Erythroblast (primary cell): ENCODE measurements around the gene F11R.

Source experiments
- DNase-seq, 2 experiments: peaks; one replicate each; lab custom pipeline; 2025; lab: John Stamatoyannopoulos, UW
- GATA1 ChIP-seq: IDR thresholded peaks from 2 replicates; pipeline ENCODE4 v1.6.1; 2011; ENCODE audit warnings: low read depth, mild to moderate bottlenecking, control low read depth, low read length, moderate library complexity
- POLR2A ChIP-seq: IDR thresholded peaks from 2 replicates; pipeline ENCODE4 v1.6.1; 2011; ENCODE audit warnings: mild to moderate bottlenecking, low read length

The F11R gene

DNA sequence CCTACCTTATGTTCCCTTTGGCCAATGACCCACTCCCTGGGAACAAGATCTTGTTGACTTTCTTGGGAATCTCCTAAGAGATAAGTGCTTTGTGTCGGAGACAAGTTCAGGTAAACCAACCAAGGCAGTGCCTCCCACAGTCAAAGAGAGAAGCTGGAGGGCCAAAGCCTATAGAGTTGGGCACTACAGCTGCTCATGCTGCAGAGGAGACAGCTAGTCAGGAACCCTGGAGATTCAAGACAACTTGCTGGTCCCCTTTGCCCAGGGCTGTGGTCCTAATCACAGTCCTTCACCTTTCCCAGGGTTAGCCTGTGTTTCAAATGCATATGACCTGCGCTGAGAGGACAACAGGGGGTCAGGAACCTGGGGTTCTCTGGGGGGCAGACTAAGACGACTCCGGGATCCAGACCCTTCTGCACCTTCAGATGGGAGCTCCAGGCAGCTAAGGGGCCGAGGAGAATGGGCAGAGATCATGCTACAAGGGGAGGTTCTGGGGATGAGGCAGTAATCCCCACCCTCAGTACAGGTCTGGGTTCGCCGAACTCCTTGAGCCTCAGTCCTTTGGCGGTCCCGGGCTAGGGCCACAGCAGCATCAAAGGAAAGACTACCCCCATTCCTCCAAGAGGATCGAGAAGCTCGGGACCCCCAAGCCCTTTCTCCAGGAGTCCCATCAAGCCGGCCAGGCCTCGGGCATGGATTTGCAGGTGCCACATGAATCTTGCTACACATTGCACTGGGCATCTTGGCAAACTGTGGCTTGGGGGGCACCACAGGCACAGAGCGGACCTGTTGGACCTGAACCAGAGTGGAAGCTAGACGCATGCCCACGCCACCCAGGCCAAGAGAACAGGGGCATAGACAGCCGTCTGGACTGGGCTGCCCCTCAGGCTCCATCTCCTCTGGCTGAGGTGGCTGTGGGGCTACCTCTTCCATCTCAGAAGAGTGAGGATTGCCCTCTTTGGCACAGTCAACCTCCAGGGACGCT, 26.8 kb upstream of the F11R start:
- no peak for DNase-seq
- TF ChIP-seq GATA1 (no peak), POLR2A (no peak)

DNA sequence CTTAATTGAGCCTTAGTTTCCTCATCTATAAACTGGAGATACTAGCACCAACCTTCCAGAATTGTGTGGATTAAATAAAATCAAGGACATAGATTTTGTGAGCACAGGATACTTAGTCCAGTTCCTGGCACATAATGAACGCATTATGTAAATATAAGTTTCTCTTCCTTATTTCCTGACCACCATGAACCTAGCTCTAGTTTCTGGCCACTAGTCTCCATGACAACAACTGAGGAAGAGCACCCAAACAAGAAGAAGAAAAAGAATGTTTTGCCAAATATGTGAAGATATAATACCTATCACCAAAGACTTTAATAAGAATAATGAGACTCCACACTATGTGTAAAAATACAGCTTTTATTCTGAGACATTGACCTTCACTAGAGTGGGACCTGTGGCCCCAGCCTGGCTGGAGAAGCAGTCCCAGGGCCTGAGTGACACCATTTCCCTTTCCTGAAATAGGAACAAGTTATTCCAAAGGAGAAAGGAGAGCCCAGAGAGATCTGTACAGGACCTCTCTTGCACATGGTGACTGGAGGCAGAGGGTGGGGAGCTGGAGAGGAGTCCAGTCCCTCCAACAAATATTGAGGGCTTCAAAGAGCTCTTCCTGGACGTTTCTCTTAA, 25.8 kb upstream of the F11R start:
- TF ChIP-seq GATA1 = no peak
- TF ChIP-seq POLR2A = no peak
- no peak for DNase-seq

DNA sequence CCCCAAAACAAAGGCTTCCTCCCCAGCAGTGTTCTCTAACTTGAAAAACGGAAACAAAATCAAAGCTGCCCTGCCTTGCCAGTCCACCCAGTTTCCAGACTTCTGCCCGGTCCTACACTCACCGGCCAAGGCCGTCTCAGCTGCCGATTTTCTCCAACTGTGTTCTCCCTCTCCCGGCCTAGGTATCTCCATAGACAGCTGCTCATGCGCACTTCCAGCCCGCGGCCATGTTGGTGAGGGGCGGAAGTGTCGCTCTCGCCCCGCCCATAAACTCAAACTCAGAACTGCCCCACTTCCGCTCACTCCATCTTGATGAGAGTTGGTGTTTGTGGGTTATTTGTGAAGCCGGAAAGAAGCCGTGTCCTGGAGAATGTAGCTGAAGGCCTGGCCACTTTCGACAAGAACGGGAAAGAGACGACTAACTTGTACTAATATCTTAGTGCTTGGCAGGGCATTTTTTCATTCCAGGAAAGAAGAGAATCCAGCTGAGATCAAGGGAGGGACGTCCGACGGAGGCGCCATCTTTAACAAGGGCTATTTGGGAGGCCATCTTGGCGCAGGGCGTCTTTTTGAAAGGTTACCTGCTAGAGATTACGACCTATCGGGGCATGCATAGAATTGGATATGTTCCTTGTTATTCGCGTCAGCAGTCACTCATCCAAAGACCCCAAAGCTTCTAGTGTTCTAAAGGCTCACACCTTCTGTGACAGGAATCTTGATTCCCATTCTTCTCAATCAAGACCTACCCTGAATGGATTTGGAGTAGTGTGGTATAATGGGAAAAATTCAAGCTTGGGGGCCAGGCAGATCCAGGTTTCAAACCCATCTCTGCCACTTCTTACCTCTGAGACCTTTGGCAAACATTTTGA, 25.0 kb upstream of the F11R start, which contains the start of gene USF1:
Gene USF1 (minus strand): TSS at position 242 of the 869 bp plus-strand sequence. CDS start 2,702 bp downstream, outside the sequence.
- DNase-seq = peak; percentile 98
- TF ChIP-seq GATA1 (no peak), POLR2A (peak; percentile 96)

DNA sequence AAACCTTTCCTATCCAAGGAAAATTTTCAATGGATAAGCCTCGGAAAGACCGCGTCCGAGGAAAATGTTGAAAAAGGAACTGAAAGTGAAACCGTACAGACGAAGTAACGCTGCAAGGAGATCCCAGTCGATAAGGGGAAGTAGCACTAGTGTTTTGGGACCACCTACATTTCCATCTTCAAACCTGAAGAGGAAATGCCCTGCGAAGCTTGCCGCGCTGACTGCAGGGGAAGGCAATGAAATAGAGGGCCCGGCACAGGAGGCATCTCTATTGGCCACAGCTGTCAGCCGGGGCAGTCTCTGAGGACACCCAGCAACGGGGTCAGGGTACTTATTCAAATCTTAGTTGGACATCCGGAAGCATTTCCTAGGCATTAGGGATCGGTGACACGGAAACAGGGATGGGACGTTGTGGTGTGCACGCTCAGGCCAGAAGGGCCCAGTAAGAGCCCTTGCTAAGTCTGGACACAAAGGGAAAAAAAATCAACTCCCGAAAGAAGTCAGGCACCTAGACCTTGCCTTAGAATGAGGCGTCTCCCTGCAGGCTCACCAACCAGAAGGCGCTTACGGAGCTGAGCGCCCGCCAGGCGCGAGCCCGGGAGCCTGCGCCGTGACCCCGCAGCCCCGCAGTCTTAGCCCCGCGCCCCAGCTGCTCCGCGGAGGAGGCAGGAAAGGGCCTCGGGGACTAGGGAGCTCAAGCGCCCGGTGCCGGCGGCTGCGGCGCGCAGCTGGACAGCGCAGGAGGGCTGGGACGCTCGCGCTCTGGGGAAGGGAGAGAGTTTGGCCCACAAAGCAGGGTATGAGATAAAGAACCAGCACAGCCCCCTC, 24.2 kb upstream of the F11R start:
- DNase-seq = peak; percentile 83 to 85
- TF ChIP-seq GATA1 = no peak
- TF ChIP-seq POLR2A = no peak

- TF ChIP-seq GATA1 = no peak
- TF ChIP-seq POLR2A = no peak
- DNase-seq = peak in 1 of 2 experiments; percentile 49
Observed at GRCh38 chr1:161044535-161044907, 23.6 kb upstream of the F11R start.

GRCh38 chr1:161039546-161039945, 18.6 kb upstream of the F11R start:
- DNase-seq = no peak
- TF ChIP-seq POLR2A (no peak), GATA1 (no peak)

DNA sequence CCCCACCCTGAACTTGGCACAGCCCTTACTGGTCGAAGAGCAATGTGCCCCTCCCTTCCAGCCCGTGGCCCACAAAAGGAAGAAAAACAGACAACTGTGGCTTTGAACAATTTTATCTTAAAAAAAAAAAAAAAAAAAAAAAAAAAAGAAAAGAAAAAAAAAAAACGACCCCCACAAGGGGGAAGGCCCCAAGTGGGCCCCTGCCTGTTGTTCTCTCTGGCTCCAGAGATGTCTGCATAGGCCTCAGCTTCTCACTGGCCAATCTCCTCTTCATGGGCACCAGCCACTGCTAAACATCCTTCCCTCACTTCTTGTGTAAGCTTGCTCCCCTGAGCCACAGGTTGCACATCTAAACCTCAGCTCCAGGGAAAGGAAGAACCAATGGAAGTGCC, 18.2 kb upstream of the F11R start:
- TF ChIP-seq POLR2A (no peak), GATA1 (no peak)
- DNase-seq = no peak

- peak; percentile 78 to 83 for DNase-seq
- TF ChIP-seq POLR2A (peak; percentile 71), GATA1 (no peak)
Observed at GRCh38 chr1:161038523-161039153, 17.7 kb upstream of the F11R start, which contains the start of gene TSTD1. TSTD1 (minus strand) TSS chr1:161038964; CDS start chr1:161038889, 75 bp downstream.

DNA sequence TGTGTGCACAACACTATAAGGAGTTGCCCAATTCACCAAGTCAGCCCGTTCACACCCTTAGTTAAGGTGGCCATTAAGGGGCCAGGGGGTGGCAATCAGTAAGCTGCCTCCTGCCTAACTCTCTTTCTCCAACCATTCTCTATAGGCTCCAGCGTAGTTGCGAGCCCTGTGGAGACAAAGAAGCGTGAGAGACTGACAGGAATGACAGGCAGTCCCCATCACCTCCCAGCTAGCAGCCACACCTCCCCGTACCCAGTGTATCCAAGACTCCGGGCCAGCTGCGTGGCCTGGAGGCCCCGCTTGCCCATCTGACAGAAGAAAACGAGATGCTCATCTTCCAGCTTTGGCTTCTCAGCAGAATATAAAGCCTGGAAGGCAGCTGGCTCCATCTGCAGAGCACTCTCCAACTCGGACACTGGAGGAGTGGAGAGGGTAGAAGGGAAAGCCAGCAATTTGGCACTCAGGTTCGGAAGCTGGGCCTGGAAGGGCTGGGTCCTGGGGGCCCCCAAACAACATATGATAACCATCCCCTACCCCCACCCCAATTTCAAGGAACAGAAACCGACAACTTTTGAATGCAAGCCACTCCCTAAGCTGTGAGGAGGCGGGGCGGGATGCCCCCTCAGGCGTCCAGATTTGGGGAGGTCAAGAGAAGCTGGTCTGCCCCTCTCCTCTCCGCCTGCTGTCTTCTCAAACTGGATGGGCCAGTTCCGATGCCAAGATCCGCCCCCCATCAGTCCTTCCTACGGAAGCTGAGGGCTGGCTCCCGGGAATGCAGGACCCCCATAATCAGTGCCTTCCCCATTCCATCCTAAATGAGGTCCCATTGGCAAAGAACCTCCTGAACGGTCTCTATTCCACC, 16.9 kb upstream of the F11R start:
- DNase-seq = no peak
- TF ChIP-seq GATA1 = no peak
- TF ChIP-seq POLR2A = no peak

DNA sequence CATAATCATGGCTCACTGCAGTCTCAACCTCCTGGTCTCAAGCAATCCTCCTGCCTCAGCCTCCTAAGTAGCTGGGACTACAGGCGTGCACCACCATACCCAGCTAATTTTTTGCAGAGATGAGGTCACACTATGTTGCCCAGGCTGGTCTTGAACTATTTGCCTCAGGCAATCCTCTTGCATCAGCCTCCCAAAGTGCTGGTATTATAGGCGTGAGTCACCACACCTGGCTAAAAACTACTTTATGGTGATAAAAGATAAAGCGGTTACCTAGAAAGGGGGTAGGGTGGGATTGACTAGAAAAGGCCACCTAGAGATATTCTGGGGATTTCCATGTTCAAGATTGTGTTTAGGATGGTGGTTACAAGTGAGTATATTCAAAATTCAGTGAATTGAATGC, 12.8 kb upstream of the F11R start:
- TF ChIP-seq GATA1 (no peak), POLR2A (no peak)
- no peak for DNase-seq

GRCh38 chr1:161032409-161032808, 11.5 kb upstream of the F11R start:
- TF ChIP-seq GATA1 (no peak), POLR2A (no peak)
- no peak for DNase-seq
